GM19395 (cell line): ENCODE results near the gene ACTL6B.

Experiments used
- ATAC-seq: cut with Tn5 transposase; IDR thresholded peaks from one replicate; pipeline ENCODE4 v1.9.1; 2021; ENCODE audit warnings: mild to moderate bottlenecking, moderate library complexity; ENCODE audit not compliant: unreplicated experiment

The ACTL6B gene

DNA sequence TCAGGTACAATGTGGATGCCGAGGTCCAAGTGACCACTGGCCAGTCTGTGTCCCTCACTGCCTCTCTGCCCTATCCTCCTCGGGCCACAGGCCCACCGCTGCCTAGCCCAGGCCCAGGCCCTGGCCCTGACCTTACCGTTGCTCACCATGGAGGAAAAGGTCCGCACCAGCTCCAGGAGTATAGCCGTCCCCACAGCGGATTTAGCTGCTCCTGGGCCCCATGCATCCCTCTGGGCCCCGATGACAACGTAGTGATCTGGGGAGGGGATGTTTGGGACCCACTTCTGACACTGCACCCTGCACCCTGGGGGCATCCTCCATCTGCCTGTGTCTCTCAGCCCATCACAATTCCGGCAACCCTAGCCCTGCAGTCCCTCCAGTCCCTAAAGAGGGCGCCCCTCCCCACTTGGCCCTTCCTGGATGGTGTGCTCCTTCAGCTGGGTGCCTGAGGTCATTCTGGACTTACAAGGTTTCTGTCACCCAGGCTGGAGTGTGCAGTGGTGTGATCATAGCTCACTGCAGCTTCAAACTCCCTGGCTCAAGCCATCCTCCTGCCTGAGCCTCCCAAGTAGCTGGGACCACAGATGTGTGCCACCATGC lies 27.0 kb downstream of the ACTL6B start:
- no peak for ATAC-seq

DNA sequence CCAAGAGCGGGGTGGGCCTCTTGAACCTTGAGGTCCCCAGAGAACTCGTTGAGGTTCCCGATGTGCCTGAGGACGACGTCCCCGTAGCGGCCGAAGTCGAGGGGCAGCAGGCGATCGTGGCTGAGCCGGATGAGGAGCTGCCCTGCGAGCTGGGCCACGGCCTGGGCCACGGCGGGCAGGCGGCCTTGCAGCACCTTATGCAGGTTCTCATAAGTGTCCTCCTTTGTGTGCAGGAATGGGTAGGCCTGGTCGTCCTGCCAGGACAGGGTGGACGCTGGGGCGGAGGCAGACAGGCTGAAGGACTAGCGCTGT lies 29.1 kb downstream of the ACTL6B start:
- no peak for ATAC-seq

DNA sequence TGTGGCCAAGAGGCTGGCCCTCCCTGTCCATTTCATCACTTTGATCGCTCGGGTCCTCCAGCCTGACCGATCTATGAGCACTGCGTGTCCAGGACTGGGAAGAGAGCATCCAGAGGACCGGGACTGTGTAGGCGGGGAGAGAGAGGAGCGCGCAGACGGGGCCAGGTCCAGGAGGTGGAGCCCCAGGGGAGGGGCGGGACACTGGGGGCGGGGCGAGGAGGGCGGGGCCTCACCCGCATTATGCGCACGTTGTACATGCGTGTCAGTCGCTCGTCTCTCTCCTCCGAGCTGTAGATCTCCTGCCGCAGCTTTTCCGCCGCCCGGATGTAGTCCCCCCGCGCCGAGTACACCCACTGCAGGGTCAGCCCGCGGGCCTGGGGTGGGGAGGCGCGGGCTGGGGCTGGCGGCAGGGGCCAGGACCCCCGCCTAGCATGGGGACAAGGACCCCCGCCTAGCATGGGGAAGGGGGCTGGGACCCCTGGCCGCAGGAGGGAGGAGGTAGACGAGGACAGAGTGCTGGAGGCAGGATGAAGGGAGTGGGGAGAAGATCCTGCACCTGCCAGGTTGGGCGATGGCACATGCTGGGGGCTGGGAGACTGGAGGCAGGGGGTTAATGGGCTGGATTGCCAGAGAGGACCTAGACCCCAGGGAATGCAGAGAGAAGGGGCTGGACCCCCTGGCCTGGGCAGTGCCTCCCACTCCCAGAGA lies 29.6 kb downstream of the ACTL6B start:
- ATAC-seq = peak; percentile 86

DNA sequence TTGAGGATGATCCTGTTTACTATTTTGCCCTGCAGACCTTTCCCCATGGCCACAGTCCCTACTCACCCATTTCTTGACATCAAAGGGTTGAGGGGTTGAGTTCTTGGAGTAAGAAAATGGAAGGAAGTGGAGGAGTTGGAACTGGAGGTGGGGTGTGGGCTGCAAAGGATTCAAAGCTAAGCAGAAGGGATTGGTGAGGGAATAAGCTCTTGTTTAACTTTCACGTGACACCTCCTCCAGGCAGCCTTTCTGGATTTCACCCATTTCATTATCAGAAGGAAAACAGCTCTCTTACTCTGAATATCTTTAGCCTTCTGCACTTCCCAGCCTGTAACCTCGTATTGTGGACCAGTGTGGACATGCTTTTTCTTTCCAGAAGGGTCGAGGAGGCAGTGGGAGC lies 30.2 kb downstream of the ACTL6B start:
- no peak for ATAC-seq

DNA sequence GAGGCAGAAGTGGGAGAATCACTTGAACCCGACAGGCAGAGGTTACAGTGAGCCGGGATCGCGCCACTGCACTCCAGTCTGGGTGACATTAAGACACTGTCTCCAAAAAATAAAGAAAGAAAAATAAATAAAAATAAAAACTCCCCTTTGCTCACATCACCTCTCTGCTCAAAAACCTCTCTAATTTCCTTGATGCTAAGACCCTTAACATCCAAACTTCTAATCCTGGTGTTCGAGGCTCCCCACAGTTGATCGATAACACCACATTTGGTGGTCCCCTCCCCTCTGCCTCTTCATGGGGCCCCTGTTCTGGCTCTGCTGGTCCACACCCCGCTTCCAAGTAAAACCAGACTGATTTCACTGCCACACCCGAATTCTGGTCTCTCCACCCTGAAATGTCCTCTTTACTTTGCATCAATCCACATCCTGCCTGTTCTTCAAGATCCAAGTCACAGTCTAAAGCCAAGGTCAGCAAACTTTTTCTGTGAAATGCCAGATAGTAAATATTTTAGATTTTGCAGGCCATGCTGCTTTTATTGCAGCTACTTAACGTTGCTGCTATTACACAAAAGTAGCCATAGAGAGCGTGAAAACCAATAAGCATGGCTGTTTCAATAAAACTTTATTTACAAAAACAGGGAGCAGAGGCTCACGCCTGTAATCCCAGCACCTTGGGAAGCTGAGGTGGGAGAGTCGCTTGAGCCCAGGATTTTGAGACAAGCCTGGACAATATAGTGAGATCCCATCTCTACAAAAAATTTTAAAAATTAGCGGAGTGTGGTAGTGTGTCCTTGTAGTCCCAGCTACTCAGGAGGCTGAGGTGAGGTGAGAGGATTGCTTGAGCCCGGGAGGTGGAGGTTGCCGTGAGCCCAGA lies 32.1 kb downstream of the ACTL6B start:
- no peak for ATAC-seq

DNA sequence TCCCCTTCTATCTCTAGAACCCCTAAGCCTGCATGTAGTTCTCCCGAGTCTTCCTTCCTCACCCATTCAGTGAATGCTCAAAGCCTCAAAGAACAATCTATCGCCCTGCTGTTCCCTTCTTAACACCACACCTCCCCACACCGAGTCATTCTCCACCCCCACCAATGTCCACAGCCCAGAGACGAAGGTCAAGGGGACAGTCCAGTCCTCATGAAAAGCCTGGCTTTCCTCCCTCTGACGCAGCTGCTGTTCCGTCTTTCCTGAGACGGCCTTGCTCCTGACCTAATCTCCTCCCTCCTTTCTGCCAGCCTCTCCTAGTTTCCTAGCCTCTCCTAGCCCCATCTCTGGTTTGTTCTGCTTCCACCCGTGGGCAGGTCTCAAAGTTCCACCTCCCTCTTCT lies 34.7 kb downstream of the ACTL6B start:
- ATAC-seq = no peak

DNA sequence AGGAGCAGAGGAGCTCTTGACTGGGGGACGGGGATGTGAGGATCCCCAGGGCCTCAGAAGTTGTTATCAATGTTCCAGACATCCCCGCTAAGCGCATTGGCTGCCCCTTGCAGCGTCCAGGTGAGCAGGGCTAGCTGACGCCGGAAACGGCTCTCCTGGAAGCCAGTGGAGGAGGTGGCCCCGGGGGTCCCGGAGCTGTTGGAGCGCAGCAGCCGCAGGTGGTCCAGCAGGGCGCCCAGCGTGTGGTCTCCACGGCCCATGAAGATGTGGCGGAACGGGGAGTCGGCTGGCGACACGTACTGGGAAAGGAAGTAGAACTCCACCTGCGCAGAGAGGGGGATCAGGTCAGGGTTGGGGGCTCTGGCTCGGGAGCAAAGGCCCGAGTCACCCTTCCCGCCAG lies 35.4 kb downstream of the ACTL6B start:
- ATAC-seq = no peak

DNA sequence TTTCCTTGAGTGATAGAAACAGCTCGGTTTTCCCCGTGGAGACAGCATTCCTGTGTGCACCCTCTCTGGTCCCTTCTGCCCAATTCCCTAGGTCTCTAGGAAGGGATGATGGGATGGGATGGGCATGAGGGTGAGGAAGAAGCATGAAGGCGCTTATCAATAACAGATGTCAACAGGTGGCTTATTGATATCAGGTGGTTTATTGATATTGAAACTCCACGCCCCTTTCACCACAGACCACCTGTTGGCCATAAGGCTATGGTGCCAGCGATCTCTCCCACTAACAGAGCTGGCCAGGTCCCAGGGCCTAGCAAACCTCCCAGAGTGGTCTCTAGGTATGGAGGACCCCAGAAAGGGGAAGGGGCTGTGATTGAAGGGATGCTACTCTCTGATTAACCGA lies 36.0 kb downstream of the ACTL6B start:
- no peak for ATAC-seq

DNA sequence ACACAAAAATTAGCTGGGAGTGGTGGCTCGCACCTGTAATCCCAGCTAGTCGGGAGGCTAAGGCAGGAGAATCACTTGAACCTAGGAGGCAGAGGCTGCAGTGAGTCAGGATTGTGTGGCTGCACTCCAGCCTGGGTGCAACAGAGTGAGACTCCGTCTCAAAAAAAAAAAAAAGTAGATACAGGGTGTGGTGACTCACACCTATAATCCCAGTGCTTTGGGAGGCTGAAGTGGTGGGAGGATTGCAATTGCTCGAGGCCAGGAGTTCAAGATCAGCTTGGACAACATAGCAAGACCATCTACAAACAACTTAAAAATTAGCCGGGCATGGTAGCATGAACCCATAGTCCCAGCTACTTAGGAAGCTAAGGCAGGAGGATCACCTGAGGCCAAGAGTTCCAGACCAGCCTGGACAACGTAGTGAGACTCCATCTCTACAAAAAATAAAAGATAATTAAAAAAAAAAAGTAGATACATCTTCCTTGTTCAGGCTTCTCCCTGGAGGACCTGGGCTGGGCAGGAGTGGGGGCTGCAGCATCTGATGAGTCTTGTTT lies 41.9 kb downstream of the ACTL6B start:
- ATAC-seq = no peak

DNA sequence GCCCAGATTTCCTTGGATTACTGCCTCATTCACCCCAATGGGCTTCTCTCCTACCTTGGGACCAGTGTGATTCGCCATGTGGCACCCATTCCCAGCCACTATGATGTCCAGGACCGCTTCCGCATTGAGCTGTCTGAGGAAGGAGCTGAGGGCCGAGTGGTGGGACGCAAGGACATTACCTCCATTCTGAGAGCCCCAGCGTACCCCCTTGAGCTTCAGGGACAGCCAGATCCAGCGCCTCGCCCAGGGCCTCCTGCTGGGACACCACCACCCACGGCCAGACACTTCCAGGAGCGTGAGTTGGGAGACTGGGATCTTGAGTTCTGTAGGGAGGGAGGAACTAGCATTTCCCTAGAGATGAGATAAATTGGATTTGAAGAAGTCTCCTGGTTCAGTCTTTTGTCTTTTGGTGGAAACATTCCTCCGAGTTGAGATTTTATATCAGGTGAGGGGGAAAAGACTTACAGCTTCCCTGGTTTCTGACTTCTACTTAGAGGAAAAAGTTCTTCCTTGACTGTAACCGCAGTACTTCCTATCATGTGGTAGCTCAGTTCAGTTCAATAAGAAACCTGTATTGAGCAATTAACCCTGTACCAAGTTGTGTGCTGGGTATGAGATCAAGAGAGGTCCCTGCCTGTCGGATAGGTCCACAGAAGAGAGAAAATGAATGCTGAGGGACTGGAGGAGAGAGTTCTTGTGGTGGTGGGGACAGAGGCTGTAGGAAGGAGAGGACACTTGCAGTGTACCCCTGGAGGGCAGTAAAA lies 42.7 kb downstream of the ACTL6B start:
- ATAC-seq = no peak

DNA sequence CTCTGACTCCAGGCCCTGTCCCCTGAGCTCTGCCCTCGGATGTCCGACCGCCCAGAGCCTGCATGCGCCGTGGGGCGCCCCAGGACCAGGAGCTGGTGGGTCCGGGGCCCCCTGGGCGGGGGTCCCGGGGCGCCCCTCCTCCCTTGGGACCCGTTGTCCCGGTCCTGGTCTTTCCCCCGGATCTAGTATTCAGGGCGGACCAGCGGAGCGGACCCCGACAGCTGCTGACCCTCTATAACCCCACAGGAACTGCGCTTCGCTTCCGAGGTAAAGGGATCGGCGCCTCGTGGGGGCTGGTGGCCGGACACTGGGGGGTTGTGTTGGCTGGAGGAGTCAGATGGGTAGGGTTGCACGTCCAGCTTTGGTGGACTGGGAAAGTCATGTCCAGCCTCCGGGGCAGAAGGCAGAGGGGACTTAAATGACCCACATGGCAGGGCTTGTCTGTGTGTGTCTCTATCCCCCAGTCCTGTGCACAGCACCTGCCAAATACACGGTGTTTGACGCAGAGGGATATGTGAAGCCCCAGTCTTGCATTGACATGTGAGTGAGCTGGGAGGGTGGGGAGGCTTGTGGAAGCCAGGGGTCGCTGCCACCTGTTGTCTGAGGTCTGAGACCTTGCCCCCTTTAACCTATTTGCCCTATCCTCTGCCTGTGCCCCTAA lies 43.4 kb downstream of the ACTL6B start:
- ATAC-seq = peak; percentile 7

DNA sequence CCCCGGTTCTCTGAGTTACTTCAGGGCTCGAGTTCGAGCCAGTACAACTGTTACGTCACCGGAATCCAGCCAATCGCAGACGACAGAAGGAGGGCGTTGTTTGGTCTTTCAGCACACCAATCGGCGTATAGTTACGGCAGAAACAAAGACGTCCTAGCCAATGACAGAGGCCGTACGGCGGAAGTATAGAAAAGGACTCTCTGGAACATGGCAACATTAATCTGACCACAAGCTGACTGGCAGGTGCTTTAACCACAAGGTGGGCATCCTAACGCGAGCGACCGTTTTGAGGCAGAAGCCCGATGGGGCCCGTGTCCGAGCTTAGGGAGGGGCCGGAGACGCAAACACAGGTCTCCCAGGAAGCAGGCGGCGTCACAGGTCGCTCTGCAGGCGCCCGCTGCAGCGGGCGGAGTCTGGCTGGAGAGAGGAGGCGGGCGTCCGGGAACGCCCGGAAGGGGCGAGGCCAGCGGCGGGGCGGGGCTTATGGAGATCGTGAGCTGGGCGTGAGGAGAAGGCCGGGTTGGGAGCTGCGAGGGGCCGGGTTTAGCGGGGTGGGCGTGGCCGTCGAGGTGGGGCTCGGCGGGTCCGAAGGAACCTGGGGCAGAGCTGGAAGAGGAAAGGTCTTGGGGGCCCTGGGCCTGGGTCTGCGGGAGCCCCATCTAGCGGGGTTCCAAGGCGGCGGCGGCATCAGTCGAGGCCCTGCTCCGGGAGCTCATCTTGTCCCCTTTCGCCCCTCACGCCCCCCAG lies 44.1 kb downstream of the ACTL6B start, which contains the start of gene MOSPD3:
TSS of gene MOSPD3 (plus strand) at position 558 of the 747 bp plus-strand sequence. CDS start 252 bp downstream, outside the sequence.
- ATAC-seq = peak; percentile 95

DNA sequence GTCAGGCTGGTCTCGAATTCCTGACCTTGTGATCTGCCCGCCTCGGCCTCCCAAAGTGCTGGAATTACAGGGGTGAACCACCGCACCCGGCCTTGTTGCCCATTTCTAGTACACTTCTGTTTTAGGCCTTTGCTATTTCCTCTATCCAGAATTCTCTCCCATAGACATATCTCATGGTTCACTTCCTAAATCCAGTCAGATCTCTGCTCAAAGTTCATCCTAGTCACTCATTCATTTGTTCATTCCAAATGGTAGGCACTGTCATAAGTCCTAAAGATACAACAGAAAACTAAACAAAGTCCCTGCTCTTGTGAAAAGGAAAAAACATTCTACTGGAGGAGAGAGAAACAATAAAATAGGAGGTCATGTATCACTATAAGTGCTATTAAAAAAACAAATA lies 46.3 kb downstream of the ACTL6B start:
- ATAC-seq = no peak

DNA sequence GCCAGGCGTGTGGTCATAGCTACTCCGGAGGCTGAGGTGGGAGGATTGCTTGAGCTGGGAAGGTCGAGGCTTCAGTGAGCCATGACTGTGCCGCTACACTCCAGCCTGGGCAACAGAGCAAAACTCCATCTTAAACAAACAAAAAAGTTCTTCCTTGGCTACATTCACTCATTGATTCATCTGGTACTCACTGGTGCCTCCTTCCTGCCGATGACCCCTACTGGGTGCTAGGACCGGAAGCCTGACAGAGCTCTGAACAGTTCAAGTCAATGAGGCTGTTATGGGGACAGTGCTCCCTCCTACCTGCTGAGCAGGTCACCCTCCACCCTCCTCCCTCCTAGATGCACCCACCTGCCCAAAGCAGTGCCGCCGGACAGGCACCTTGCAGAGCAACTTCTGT lies 49.1 kb downstream of the ACTL6B start:
- ATAC-seq = no peak

DNA sequence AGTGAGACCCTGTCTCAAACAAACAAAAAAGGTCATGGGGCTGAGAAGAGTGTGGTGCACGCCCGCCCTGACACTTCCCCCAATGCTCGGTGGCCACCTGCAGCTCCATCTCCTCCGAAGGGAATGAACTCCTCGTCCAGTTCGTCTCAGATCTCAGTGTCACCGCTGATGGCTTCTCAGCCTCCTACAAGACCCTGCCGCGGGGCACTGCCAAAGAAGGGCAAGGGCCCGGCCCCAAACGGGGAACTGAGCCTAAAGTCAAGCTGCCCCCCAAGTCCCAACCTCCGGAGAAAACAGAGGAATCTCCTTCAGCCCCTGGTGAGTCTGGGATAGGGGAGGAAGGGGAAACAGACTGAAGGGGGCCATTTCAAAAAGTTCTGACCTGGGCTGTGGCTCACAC lies 49.9 kb downstream of the ACTL6B start:
- no peak for ATAC-seq

DNA sequence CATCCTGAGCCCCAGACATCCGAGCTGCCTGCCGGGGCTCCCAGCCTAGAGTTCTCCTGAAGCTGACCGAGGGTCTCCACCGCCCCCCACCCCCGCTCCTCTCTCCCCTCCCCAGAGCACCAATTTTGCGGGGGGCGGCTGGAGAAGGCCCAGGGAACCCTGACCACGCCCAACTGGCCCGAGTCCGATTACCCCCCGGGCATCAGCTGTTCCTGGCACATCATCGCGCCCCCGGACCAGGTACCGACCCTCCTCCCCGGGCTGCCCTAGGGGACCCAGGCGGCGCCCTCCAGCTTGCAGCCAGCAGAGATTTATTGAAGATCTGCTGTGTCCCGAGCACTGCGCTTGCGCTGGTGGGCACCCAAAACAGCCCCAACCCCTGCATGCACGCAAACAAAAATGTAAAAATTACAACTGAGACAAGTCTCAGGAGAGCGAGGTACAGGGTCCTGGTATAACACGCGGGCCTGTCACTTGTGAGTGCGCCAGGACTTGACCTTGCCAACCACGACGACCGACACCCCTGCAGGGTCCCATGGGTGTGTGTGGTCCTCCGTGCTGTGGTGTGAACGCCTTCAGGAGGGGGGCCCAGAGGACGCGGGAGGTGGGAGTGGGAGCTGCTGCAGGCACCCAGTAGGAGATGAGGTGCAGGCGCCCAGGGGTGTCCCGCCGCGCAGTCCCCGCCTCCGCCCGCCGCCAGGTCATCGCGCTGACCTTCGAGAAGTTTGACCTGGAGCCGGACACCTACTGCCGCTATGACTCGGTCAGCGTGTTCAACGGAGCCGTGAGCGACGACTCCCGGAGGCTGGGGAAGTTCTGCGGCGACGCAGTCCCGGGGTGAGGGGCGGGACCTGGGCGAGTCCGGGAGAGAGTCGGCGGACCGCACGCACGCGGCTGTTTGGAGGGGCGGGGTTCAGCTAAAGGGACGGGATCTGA lies 51.0 kb downstream of the ACTL6B start:
- no peak for ATAC-seq

DNA sequence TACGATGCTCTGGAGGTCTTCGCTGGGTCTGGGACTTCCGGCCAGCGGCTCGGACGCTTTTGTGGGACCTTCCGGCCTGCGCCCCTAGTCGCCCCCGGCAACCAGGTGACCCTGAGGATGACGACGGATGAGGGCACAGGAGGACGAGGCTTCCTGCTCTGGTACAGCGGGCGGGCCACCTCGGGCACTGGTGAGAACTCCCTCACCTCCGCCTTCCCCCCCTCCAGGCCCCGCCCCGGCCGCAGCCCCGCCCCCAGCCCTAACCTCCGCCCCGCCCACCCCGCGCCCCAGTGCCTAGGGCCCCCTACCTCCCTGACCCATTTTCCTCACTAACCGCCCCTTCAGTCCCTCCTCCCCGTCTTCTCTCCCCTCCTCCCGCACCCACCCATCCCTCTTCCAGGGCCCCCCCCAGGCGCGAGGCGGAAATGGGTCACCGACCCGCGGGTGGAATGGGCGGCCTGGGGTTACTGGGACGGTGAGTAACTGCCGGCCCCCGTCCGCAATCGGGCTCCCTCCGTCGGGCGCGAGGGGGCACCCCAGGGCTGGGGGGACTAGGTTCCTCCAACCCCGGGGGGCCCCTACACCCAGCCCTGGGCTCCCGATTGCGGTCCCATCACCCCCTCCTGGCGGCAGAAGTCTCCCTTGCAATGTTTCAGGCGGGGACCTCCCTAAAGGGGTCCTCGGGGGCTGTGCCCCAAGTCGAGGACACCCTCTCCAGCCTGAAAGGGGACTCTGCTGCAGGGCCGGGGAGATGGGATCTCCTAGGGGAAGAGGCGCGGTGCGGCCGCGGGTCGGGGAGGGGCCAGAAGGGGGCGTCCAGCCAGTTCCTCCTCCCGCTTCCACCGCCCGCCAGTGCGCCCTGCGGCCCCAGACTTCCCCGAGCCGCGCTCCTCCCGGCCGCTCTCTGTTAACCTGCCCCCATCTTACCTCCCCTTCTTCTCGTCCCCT lies 51.9 kb downstream of the ACTL6B start:
- no peak for ATAC-seq

DNA sequence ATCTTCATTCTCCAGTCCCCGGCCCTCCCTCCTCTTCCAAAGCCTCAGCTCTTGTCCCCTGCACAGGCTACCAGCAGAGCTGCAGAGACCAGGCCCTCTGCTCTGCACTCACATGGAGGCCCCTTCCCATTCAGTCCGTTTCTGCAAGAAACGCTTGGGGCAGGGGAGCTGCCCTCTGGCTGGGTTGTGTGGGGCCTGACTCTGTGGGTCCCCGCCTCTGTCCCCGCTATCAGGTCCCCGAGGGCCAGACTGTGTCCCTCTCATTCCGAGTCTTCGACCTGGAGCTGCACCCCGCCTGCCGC lies 52.6 kb downstream of the ACTL6B start:
- no peak for ATAC-seq
